Prostate gland (tissue), 2 donors: ENCODE data around the gene PSMA6. TPM values are rescaled to one million over a fixed set of nuclear protein-coding genes. Genes with fewer than 3 reads are reported as not detected.
"Not testable (repeated sequence)": the region's sequence is repeated elsewhere in the genome, so short reads cannot be mapped to it uniquely, and the experiment has no call there.

Source experiments
- DNase-seq: peaks from one replicate; pipeline ENCODE4 v3.0.0-alpha.2; 2019; ENCODE audit warnings: low spot score
- H3K27ac ChIP-seq, 2 donors: fragments of 200-600 bp; sonication (generic); 2 replicates each; pipeline ENCODE4 v1.5.1; 2017 to 2019
- H3K27me3 ChIP-seq: fragments of 200-600 bp; sonication (generic); replicated peaks from 2 replicates; pipeline ENCODE4 v1.5.1; 2019; ENCODE audit not compliant: insufficient read depth
- H3K36me3 ChIP-seq, 2 donors: fragments of 200-600 bp; sonication (generic); 1 replicate in 1 of 2; 2 replicates in 1 of 2; pipeline versions ENCODE4 v1.5.1 to v1.8.1; 2017 to 2019
- H3K4me1 ChIP-seq: fragments of 200-600 bp; sonication (generic); replicated peaks from 2 replicates; pipeline ENCODE4 v1.5.1; 2019
- H3K4me3 ChIP-seq, 2 donors: fragments of 200-600 bp; sonication (generic); 2 replicates each; pipeline ENCODE4 v1.5.1; 2017 to 2019
- H3K9me3 ChIP-seq: fragments of 200-600 bp; sonication (generic); 2 replicates; pipeline ENCODE4 v1.5.1; 2017
- POLR2A ChIP-seq: fragments of 450-650 bp; IDR thresholded peaks from one replicate; pipeline ENCODE4 v1.6.1; 2016; ENCODE audit warnings: antibody characterized with exemption, mild to moderate bottlenecking
- POLR2AphosphoS5 ChIP-seq: sonication (generic); formaldehyde crosslinking; IDR thresholded peaks from one replicate; pipeline ENCODE4 v1.6.1; 2017; ENCODE audit warnings: antibody characterized with exemption
- WGBS: methylation state at CpG from one replicate; pipeline ENCODE4 v1.1.5; 2018; 5-methylcytosine and 5-hydroxymethylcytosine counted together
- intact Hi-C: fragments of 100-400 bp; cut with DNase I; formaldehyde crosslinking; loops from one replicate; pipeline ENCODE4 v1.14.2; 2022
- total RNA-seq, 2 donors: library from RNA; depleted of rRNA; stranded (reverse); fragments of >200 nt; gene quantifications; one replicate each; pipeline ENCODE4 v1.1.0, GENCODE V29; 2016
- TF ChIP-seq, protein P1 (sequence below), 4 experiments: fragments of 200-600 bp in 2 of 4; fragments of 450-650 bp in 2 of 4; sonication (generic) in 2 of 4; IDR thresholded peaks; 1 replicate in 3 of 4; 2 replicates in 1 of 4; pipeline ENCODE4 v1.5.1; 2016 to 2019; ENCODE audit warnings: antibody characterized with exemption in 4 of 4, mild to moderate bottlenecking in 2 of 4, moderate library complexity in 2 of 4

Gene PSMA6
- total RNA-seq, 2 donors from 2014 or later, result 84.1 to 181 TPM

DNA sequence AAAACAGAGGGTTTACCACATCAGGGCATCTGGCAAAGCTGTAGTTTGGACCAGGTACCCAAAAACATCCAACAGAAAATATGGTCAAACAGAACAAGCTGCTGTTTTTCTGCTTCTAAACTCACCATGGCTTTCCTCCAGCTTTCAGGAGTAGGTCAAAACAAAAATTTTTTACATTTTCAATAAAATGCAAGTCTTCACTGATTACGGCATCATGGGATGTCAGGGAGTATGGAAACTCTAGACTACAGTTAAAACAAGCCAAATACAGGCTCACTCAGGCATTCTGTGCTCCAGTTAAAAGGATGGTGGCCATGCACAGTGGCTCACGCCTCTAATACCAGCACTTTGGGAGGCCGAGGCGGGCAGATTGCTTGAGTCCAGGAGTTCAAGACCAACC is 47.1 kb upstream of the PSMA6 start:
- 98% methylated on average over 4 of the region's 4 CpGs for WGBS
- Histone ChIP-seq H3K4me3 (no peak overlapping the region), H3K36me3 (no peaks in the 10 kb centered on the region), H3K27me3 (no peaks in the 10 kb centered on the region), H3K27ac (no peak overlapping the region), H3K4me1 (no peaks in the 10 kb centered on the region), H3K9me3 (no peaks in the 10 kb centered on the region)
- DNase-seq, result no peak
- TF ChIP-seq POLR2AphosphoS5 (no peak), POLR2A (no peak)
- TF ChIP-seq, protein P1, sequence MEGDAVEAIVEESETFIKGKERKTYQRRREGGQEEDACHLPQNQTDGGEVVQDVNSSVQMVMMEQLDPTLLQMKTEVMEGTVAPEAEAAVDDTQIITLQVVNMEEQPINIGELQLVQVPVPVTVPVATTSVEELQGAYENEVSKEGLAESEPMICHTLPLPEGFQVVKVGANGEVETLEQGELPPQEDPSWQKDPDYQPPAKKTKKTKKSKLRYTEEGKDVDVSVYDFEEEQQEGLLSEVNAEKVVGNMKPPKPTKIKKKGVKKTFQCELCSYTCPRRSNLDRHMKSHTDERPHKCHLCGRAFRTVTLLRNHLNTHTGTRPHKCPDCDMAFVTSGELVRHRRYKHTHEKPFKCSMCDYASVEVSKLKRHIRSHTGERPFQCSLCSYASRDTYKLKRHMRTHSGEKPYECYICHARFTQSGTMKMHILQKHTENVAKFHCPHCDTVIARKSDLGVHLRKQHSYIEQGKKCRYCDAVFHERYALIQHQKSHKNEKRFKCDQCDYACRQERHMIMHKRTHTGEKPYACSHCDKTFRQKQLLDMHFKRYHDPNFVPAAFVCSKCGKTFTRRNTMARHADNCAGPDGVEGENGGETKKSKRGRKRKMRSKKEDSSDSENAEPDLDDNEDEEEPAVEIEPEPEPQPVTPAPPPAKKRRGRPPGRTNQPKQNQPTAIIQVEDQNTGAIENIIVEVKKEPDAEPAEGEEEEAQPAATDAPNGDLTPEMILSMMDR (IDR thresholded peaks at IDR 0.05), result no peak
- intact Hi-C loops, result no loop called here

DNA sequence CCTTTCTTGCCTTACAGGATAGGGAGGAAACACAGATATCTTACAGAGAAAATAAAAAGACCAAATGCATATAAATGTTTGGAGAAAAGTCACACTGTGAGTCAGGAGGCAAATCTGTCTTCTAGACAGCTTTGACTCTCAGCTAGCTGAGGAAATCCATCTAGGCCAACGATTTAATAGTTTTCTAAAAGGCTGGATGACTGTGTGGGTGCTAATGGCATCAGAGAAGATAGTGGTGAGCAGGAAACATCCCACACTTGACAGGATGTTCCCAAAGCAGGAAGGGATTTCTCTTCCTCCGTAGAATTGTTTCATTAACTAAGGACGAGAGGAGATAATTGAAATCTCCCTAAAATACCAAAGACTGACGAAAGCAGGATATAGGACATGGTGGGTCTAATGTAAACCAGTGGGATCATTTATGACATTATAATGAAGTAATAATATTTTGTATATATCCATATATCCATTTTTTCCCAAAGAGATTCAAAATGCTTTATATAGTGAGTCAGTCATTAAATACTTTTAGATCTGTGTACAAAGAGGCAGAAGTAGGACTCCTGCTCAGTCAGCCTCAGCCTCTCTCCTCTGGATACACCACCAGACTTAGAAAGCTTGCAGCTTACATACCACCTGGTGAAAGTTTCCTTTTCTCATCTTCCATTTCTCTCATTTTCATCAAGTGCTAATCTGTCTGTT is 44.3 kb upstream of the PSMA6 start:
- Histone ChIP-seq H3K9me3 (no peaks in the 10 kb centered on the region), H3K4me1 (no peaks in the 10 kb centered on the region), H3K4me3 (no peak overlapping the region), H3K36me3 (no peaks in the 10 kb centered on the region), H3K27ac (no peak overlapping the region), H3K27me3 (no peaks in the 10 kb centered on the region)
- intact Hi-C loops, result no loop called here
- TF ChIP-seq POLR2AphosphoS5 (no peak), POLR2A (no peak)
- TF ChIP-seq, protein P1 (IDR thresholded peaks at IDR 0.05), result no peak
- WGBS, result 64% methylated on average over 4 of the region's 4 CpGs
- no peak for DNase-seq

DNA sequence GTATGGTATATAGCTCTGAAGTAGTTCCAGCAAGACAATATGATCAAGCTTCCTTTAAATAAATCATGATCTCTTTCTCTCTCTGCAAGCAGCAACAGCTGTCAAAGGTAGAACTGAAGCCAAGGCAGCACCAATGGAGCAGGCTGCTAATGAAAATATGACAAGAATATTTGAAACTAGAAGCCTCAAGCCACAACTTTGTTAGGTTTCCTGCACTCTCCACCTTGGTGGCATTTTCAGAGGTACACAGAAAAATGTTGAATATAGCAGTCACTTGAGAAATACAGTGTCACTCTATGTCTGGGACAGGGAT is 43.8 kb upstream of the PSMA6 start:
- TF ChIP-seq POLR2AphosphoS5, result no peak
- no peak for TF ChIP-seq POLR2A
- TF ChIP-seq, protein P1 (IDR thresholded peaks at IDR 0.05), result no peak
- no peaks in the 10 kb centered on the region for H3K36me3 ChIP-seq
- DNase-seq, result no peak
- no peaks in the 10 kb centered on the region for H3K4me1 ChIP-seq
- H3K9me3 ChIP-seq, result no peaks in the 10 kb centered on the region
- no peak overlapping the region for H3K27ac ChIP-seq
- H3K27me3 ChIP-seq, result no peaks in the 10 kb centered on the region
- H3K4me3 ChIP-seq, result no peak overlapping the region
- intact Hi-C loops, result no loop called here

DNA sequence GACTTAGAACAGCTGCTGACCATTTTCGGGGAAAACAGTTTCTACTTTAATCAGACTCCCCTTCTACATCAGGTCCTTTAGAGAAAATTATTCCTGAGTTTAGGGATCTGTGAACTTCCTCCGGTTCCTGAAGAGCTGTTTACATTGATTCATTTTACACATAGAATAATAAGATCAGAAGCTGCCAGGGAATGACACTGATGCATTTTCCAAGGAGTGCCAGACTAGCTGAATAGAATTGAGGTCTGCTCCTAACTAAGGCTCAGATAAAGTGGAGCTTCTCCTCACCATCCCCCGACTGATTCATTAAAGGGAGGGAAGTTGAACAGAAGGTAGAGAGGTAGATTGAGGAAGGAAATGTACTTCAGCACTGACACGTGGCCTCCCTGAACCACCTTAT is 41.9 kb upstream of the PSMA6 start:
- no peaks in the 10 kb centered on the region for H3K36me3 ChIP-seq
- H3K27ac ChIP-seq, result no peak overlapping the region
- H3K4me1 ChIP-seq, result no peaks in the 10 kb centered on the region
- intact Hi-C loops, result no loop called here
- WGBS, result 85% methylated on average over 4 of the region's 4 CpGs
- H3K27me3 ChIP-seq, result no peaks in the 10 kb centered on the region
- no peak for DNase-seq
- no peaks in the 10 kb centered on the region for H3K9me3 ChIP-seq
- no peak for TF ChIP-seq POLR2AphosphoS5
- TF ChIP-seq POLR2A, result no peak
- TF ChIP-seq, protein P1 (IDR thresholded peaks at IDR 0.05), result no peak
- H3K4me3 ChIP-seq, result no peak overlapping the region

DNA sequence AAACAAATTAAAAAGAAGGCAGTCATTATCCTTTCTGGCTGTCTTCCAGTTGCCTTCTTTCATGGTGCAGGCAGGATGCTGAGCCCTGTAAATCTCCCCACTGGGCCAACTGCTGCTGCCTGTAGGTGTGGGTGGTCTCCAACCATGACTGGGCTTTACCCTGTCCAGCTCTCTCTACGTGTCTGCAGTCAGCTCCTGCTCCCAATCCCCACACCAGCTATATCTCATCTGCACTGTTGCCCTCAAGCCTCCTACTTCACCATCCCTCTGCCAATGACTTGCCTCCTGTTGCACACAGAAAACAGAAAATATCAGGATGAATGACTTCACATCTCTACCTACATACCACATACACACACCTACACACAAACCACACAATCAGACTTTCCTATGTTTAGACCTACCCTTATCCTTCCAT is 39.7 kb upstream of the PSMA6 start:
- 33% methylated on average over 1 of the region's 1 CpG for WGBS

DNA sequence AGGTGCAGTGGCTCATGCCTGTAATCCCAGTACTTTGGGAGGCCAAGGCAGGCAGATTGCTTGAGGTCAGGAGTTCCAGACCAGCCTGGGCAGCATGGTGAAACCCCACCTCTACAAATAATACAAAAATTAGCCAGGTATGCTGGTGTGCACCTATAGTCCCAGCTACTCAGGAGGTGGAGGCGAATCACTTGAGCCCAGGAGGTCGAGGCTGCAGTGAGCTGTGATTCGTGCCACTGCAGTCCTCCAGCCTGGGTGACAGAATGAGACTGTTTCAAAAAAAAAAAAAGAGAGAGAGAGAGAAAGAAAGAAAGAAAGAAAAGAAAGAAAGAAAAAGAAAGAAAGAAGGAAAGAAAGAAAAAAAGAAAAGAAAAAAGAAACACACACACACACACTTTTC is 39.1 kb upstream of the PSMA6 start:
- intact Hi-C loops, result not testable (repeated sequence)

More for the DNA sequence above, 39.7 kb upstream of the PSMA6 start:
- Histone ChIP-seq H3K4me1 (no peaks in the 10 kb centered on the region), H3K4me3 (no peak overlapping the region), H3K27ac (no peak overlapping the region), H3K9me3 (no peaks in the 10 kb centered on the region), H3K27me3 (no peaks in the 10 kb centered on the region), H3K36me3 (no peaks in the 10 kb centered on the region)
- TF ChIP-seq POLR2AphosphoS5 (no peak), POLR2A (no peak)
- DNase-seq, result no peak
- intact Hi-C loops, result no loop called here

DNA sequence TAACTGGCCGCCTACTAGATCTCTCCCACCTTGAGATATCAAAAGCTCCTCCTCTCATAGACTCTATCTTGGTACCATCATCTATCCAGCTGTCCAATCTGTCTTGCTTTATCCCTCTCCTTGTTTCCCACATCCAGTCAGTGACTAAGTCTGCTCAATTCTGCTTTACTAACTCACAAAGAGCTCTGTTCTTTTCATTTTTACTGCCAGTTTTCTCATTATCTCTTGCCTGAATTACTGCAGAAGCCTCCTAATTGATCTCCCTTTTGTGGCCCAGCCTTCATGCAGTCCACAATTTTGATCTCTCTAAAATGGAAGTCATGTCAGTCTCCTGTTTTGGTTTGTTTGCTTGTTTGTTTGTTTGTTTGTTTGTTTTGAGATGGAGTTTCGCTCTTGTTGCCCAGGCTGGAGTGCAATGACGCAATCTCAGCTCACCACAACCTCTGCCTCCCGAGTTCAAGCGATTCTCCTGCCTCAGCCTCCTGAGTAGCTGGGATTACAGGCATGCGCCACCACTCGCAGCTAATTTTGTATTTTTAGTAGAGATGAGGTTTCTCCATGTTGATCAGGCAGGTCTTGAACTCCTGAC is 38.1 kb upstream of the PSMA6 start:
- H3K4me1 ChIP-seq, H3K27me3 ChIP-seq, intact Hi-C loops, DNase-seq, H3K4me3 ChIP-seq, H3K36me3 ChIP-seq, H3K27ac ChIP-seq, H3K9me3 ChIP-seq: not testable (repeated sequence)
- 95% methylated on average over 7 of the region's 7 CpGs for WGBS

More for the DNA sequence above, 39.1 kb upstream of the PSMA6 start:
- not testable (repeated sequence) for H3K27me3 ChIP-seq, H3K36me3 ChIP-seq, DNase-seq, H3K4me1 ChIP-seq, H3K27ac ChIP-seq, H3K4me3 ChIP-seq, H3K9me3 ChIP-seq
- WGBS, result 96% methylated on average over 3 of the region's 3 CpGs
